Measurements from ENCODE around the gene KCNQ2. TPM values are rescaled to one million over a fixed set of nuclear protein-coding genes. Genes with fewer than 3 reads are reported as not detected.

The KCNQ2 gene
- total and polyA plus RNA-seq, 2 donors, result 0.14 to 2.1 TPM

DNA sequence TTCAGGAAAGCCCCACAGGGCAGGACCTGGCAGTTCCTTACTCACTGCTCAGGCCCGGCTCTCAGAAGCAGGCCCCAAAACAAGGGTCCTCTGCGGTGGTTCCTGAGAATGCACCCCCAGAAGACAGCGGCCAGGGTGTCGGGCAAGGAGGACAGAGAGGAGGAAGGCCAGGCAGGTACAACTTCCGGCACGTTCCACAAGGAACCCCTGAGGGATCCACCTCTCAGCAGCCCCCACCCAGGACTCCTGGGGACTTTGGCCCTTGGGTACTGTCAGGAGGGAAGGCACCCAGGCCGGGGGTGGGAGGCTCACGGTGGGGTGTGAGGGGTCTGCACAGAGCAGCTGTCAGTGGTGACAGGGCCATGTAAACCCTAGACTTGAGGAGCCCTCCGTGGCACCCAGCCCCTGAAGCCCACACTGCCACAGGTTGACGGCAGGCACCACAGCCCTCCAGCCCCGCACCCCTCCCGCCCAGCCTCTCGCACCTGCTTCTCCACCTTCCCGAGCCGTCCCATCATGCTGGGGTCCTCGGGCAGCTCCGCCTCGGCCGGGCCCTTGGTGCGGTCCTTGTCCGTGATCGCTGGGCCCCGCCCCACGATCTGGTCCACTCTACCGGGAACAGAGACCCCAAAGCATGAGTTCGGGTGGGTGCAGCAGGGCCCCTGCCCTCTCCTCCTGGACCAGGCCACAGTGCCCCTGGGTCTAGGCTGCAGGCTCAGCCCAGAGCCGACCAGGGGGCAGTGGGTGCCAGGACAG, 64.3 kb downstream of the KCNQ2 start:
- 91% methylated on average over 27 of the region's 27 CpGs for WGBS
- H3K27ac ChIP-seq (ENCODE audit: low read depth), result no peak overlapping the region
- no peaks in the 10 kb centered on the region for H3K36me3 ChIP-seq (ENCODE audit: insufficient read depth)
- no peak overlapping the region for H3K4me3 ChIP-seq (ENCODE audit: low read depth, low read length)
- no peak for DNase-seq (ENCODE audit: extremely low spot score)
- H3K4me1 ChIP-seq (ENCODE audit: insufficient read depth), result no peaks in the 10 kb centered on the region

- H3K4me1 ChIP-seq (ENCODE audit: insufficient read depth), result no peaks in the 10 kb centered on the region
- no peaks in the 10 kb centered on the region for H3K36me3 ChIP-seq (ENCODE audit: insufficient read depth)
- DNase-seq (ENCODE audit: extremely low spot score), result no peak
- WGBS, result 94% methylated on average over 60 of the region's 60 CpGs
- H3K4me3 ChIP-seq (ENCODE audit: low read depth, low read length), result no peak overlapping the region
- no peak overlapping the region for H3K27ac ChIP-seq (ENCODE audit: low read depth)
These were observed 65.7 kb downstream of the KCNQ2 start for GRCh38 chr20:63406617-63407245.

- Histone ChIP-seq H3K27ac (ENCODE audit: low read depth) (no peak overlapping the region), H3K4me1 (ENCODE audit: insufficient read depth) (no peaks in the 10 kb centered on the region), H3K4me3 (ENCODE audit: low read depth, low read length) (no peak overlapping the region), H3K36me3 (ENCODE audit: insufficient read depth) (no peaks in the 10 kb centered on the region)
- no peak for DNase-seq (ENCODE audit: extremely low spot score)
- WGBS, result 85% methylated on average over 23 of the region's 23 CpGs
These were observed 66.4 kb downstream of the KCNQ2 start for GRCh38 chr20:63406011-63406410.

DNA sequence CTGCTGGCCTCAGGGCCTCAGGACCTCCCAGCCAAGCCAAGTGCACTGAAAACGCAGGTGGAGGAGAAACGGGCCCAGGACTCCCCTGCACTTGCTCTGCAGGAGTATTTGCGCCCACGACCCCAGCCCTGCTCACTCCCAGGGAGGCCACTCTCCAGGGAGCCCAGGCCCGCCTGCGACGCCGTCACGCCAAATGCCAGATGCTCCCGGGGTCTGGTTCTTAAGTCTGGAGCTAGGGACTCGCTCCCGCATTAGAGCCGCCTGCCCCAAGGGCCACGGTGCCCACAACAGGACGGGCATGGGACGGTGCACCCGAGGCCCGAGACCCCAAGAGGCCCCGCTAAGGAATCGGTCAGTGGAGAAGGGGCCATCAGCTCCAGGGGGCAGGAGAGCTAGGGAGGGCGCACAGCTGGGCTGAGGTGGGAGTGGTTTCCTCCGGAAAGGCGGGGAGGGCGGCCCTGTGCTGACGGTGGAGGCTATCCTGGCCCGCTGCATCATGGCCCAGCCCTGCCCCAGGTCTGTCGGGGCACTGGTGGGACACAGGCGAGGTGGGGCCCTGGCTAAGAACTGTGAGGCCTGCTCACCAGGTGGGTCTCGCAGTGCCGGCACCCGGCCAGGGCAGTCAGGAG, 67.2 kb downstream of the KCNQ2 start:
- H3K4me1 ChIP-seq (ENCODE audit: insufficient read depth), result no peaks in the 10 kb centered on the region
- H3K36me3 ChIP-seq (ENCODE audit: insufficient read depth), result no peaks in the 10 kb centered on the region
- 69% methylated on average over 31 of the region's 31 CpGs for WGBS
- no peak overlapping the region for H3K4me3 ChIP-seq (ENCODE audit: low read depth, low read length)
- H3K27ac ChIP-seq (ENCODE audit: low read depth), result no peak overlapping the region
- no peak for DNase-seq (ENCODE audit: extremely low spot score)

DNA sequence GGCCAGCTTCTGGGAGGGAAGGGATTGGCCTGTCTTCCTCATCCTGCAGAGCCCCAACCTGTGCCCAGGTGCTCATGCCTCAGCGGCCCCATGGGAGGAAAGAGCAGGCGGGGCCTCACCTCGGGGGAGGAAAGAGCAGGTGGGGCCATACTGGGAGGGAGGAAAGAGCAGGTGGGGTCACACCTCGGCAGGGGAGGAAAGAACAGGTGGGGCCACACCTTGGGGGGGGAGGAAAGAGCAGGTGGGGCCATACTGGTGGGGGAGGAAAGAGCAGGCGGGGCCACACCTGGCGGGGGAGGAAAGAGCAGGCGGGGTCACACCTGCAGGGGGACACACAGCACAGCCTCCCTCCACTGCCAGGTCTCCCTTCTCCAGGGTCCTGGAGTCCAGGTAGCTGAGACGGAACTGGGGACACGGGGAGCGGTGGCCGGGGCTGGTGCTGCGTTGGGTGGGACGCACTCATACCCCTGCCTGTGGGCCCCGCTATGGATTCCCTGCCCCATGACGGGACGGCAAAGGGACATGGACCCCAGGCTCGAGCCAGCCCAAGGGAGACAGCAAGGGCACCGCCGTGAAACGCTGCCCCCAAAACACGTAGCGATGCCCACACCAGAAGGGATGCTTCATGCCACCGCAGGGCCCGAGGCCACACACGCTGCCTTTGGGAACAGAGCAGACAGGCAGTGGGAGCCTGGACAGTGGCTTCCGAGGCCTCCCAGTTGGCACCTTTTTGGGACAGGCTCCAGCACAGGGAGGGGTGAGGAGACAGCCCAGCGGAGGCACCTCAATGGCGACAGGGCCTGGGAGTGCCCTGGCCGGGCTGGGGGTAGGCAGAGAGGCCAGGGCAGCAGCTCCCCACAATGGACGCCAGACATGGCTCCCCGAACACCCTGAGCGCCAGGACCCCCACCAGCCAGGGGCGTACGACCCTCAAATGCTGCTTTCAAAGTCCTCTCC, 68.0 kb downstream of the KCNQ2 start:
- H3K4me3 ChIP-seq (ENCODE audit: low read depth, low read length), result no peak overlapping the region
- 78% methylated on average over 34 of the region's 34 CpGs for WGBS
- no peaks in the 10 kb centered on the region for H3K36me3 ChIP-seq (ENCODE audit: insufficient read depth)
- DNase-seq (ENCODE audit: extremely low spot score), result no peak
- no peaks in the 10 kb centered on the region for H3K4me1 ChIP-seq (ENCODE audit: insufficient read depth)
- no peak overlapping the region for H3K27ac ChIP-seq (ENCODE audit: low read depth)

GRCh38 chr20:63403403-63404105, 68.9 kb downstream of the KCNQ2 start:
- H3K4me1 ChIP-seq (ENCODE audit: insufficient read depth), result no peaks in the 10 kb centered on the region
- WGBS, result 85% methylated on average over 19 of the region's 19 CpGs
- no peak overlapping the region for H3K4me3 ChIP-seq (ENCODE audit: low read depth, low read length)
- no peak for DNase-seq (ENCODE audit: extremely low spot score)
- no peak overlapping the region for H3K27ac ChIP-seq (ENCODE audit: low read depth)
- no peaks in the 10 kb centered on the region for H3K36me3 ChIP-seq (ENCODE audit: insufficient read depth)

- Histone ChIP-seq H3K36me3 (ENCODE audit: insufficient read depth) (no peaks in the 10 kb centered on the region), H3K4me3 (ENCODE audit: low read depth, low read length) (no peak overlapping the region), H3K27ac (ENCODE audit: low read depth) (no peak overlapping the region), H3K4me1 (ENCODE audit: insufficient read depth) (no peaks in the 10 kb centered on the region)
- 43% methylated on average over 9 of the region's 9 CpGs for WGBS
- no peak for DNase-seq (ENCODE audit: extremely low spot score)
These were observed 69.6 kb downstream of the KCNQ2 start for GRCh38 chr20:63402860-63403220.

DNA sequence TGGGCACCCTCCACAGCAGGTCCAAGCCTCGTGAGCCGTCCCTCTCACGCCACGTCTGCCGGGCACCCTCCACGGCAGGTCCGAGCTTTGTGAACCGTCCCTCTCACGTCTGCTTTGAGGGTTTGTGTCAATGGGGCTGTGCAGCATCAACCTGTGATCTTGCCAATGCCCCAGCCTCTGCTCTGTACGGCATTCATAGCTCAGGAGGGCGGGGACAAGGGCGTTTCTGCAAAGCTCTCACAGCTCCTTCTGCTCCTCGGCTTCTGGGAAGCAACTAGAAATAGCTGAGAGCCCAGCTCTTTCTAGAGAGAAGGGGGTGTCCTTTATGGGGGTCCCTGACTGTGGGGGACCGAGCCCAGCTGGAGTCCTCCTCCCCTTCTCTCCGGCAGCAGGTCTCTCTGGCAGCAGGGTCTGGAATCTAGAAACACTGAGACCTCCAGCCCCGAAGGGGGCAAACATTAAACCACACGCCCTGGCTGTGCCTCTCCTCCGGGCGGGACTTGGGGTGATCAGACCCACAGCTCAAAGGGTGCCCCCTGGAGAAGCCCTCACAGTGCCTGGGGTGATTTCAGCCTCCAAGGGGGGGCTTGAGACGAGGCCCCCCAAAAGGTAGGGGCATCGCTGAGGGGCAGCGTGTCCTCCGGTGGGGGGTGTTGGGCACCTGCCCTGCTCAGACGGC, 70.1 kb downstream of the KCNQ2 start:
- Histone ChIP-seq H3K27ac (ENCODE audit: low read depth) (no peak overlapping the region), H3K4me3 (ENCODE audit: low read depth, low read length) (no peak overlapping the region), H3K36me3 (ENCODE audit: insufficient read depth) (no peaks in the 10 kb centered on the region), H3K4me1 (ENCODE audit: insufficient read depth) (no peaks in the 10 kb centered on the region)
- WGBS, result 57% methylated on average over 24 of the region's 24 CpGs
- no peak for DNase-seq (ENCODE audit: extremely low spot score)

DNA sequence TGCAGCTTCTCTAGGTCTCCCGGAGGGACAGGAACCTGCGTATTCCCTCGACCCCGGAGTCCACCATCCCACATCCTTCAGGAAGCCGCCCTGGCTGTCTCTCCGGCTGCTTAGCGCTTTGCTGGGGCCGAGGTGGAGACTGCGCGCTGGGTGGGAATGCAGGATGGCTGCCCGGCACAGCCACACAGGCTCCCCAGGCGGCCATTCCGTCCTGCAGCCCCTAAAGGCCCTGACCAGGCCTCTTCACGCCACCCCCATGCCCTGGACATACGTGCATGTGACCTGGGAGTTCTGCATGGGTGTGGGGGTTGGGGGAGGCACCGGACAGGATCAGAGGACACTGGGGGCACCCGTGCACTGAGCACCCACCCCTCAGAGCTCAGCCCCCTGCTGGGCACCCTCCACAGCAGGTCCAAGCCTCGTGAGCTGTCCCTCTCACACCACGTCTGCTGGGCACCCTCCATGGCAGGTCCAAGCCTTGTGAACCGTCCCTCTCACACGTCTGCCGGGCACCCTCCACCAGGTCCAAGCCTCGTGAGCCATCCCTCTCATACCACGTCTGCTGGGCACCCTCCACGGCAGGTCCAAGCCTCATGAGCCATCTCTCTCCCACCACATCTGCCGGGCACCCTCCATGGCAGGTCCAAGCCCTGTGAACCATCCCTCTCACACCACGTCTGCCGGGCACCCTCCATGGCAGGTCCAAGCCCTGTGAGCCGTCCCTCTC, 70.9 kb downstream of the KCNQ2 start:
- Histone ChIP-seq H3K27ac (ENCODE audit: low read depth) (no peak overlapping the region), H3K36me3 (ENCODE audit: insufficient read depth) (no peaks in the 10 kb centered on the region), H3K4me3 (ENCODE audit: low read depth, low read length) (no peak overlapping the region), H3K4me1 (ENCODE audit: insufficient read depth) (no peaks in the 10 kb centered on the region)
- WGBS, result 73% methylated on average over 29 of the region's 29 CpGs
- no peak for DNase-seq (ENCODE audit: extremely low spot score)

DNA sequence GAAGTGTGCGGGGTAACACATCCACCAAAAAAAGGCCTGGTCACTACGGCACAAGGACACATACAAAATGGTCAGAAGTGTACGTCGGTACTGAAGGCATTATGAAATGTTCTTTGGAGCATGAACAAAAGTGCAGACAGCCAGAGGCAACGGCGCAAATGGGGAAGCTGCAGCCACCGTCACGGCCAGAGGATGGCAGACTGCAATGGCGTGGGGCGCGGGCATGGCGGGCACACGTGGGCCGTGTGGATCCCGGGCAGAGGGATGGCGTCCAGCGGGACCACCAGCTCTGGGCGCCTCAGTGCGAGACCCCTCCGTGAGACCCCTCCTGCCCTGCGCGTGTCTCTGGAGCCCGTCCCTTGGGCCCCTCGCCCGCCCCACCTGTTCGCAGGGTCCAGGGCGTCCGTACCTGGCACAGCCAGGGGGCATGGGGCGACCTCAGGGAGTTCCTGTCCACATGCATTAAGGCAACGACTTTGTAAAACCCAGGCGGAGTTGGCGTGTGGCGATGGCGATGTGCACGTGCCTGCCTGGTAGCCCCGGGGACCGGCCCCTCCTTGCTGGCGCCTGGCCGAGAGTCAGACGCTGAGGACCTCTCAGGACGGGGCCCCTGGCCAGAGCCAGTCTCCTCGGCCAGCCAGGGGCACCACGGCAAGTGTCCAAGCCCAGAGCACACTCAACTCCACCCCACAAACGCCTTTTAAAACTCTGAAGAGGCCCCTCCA, 71.8 kb downstream of the KCNQ2 start:
- no peak for DNase-seq (ENCODE audit: extremely low spot score)
- H3K27ac ChIP-seq (ENCODE audit: low read depth), result no peak overlapping the region
- H3K36me3 ChIP-seq (ENCODE audit: insufficient read depth), result no peaks in the 10 kb centered on the region
- 78% methylated on average over 44 of the region's 44 CpGs for WGBS
- no peaks in the 10 kb centered on the region for H3K4me1 ChIP-seq (ENCODE audit: insufficient read depth)
- no peak overlapping the region for H3K4me3 ChIP-seq (ENCODE audit: low read depth, low read length)

DNA sequence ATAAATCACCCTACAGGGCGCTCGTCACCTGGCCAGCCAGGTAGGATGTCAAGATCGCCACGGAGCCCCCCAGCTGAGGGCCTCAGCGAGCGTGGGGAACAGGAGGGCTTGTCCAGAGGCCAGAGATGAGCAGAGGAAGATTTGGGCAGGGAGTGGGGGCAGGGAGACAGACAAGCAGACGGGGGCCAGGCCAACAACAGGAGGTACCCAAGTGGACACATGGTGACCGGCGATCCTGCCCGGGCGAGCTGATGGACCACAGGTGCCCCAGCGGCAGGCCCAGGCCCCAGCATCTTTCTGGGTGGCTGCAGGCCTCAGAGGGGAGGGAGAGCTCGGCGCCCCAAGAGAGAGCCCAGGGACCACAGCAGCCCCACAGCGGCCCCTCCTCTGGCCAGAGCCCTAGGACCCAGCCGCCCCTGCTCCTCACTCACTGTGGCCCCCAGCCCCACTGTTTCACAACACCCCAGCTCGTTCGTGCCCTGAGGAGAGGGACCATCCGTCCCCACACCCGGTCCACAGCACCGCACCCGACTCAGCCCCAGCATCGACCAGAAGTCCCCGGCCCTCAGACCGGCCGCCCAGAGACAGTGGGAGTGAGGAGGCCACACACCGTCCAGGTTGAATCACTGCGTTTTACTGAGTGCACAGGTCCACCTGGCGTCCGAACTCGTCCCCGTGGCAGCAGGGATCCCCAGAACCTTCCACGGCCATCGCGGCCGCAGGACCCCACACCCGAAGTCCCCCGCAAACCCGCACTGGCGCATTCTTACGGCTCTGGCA, 72.7 kb downstream of the KCNQ2 start:
- no peaks in the 10 kb centered on the region for H3K4me1 ChIP-seq (ENCODE audit: insufficient read depth)
- H3K4me3 ChIP-seq (ENCODE audit: low read depth, low read length), result no peak overlapping the region
- 88% methylated on average over 41 of the region's 41 CpGs for WGBS
- no peak for DNase-seq (ENCODE audit: extremely low spot score)
- no peaks in the 10 kb centered on the region for H3K36me3 ChIP-seq (ENCODE audit: insufficient read depth)
- H3K27ac ChIP-seq (ENCODE audit: low read depth), result no peak overlapping the region

All from urinary bladder (tissue), 4 donors.